Vagina (tissue), 2 donors: ENCODE results near the gene GRIA1. TPM values are rescaled to one million over a fixed set of nuclear protein-coding genes. Genes with fewer than 3 reads are reported as not detected.

Source experiments
- DNase-seq, 2 donors: peaks; one replicate each; pipeline ENCODE4 v3.0.0-alpha.2; 2017; ENCODE audit errors: extremely low spot score in 2 of 2
- H3K27ac ChIP-seq: fragments of 200-600 bp; sonication (generic); one replicate; pipeline ENCODE4 v1.5.1; 2019
- H3K27me3 ChIP-seq: fragments of 200-600 bp; sonication (generic); one replicate; pipeline ENCODE4 v1.5.1; 2019
- H3K36me3 ChIP-seq, 2 donors: fragments of 200-600 bp; sonication (generic); one replicate each; pipeline ENCODE4 v1.5.1; 2017 to 2019
- H3K4me1 ChIP-seq: fragments of 200-600 bp; sonication (generic); one replicate; pipeline ENCODE4 v1.5.1; 2019
- H3K4me3 ChIP-seq, 2 donors: fragments of 200-600 bp; sonication (generic); 1 replicate in 1 of 2; 2 replicates in 1 of 2; pipeline ENCODE4 v1.5.1; 2016 to 2019
- H3K9me3 ChIP-seq: fragments of 200-600 bp; sonication (generic); one replicate; pipeline ENCODE4 v1.5.1; 2019
- CTCF ChIP-seq, 3 experiments: fragments of 450-650 bp in 2 of 3; fragments of 200-600 bp in 1 of 3; sonication (generic) in 1 of 3; IDR thresholded peaks; one replicate each; pipeline ENCODE4 v1.5.1; 2017 to 2019; ENCODE audit warnings: antibody characterized with exemption in 3 of 3, mild to moderate bottlenecking in 2 of 3, moderate library complexity in 2 of 3
- POLR2A ChIP-seq, 2 donors: fragments of 450-650 bp; IDR thresholded peaks; one replicate each; pipeline ENCODE4 v1.6.1; 2017; ENCODE audit warnings: antibody characterized with exemption in 2 of 2, mild to moderate bottlenecking in 2 of 2, moderate library complexity in 2 of 2
- POLR2AphosphoS5 ChIP-seq, 2 donors: sonication (generic); formaldehyde crosslinking; IDR thresholded peaks; one replicate each; pipeline ENCODE4 v1.9.0; 2017; ENCODE audit warnings: antibody characterized with exemption in 2 of 2, mild to moderate bottlenecking in 2 of 2, low read depth in 1 of 2; ENCODE audit not compliant: insufficient read depth in 1 of 2
- intact Hi-C: fragments of 100-400 bp; cut with DNase I; formaldehyde crosslinking; loops from one replicate; pipeline ENCODE4 v1.15.1; 2023
- total RNA-seq: library from RNA; depleted of rRNA; stranded (reverse); fragments of >200 nt; gene quantifications from one replicate; pipeline ENCODE4 v1.2.3, GENCODE V29; 2016

Gene GRIA1
- total RNA-seq, 1 donor from 2014 or later = not detected

DNA sequence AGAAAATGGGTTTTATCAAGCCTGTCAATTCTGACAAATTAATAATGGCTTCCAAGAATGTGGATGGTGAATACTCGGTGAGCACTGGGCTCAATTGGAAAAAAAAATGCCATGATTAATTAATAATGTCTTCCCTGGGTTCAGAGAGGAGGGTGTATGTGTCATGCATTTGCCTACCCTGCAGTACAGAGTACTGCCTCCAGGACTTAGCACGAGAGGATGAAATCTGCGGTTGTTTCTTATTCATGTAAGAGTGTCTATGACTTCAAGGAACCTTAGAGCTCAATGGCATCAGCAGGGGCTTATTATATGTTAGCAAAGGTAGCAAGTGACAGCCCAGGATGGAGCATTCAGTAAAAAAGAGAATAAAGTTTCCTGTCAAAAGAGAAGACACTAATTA lies 132.7 kb downstream of the GRIA1 start:
- peaks cover 2% of the 10 kb centered on the region for H3K4me1 ChIP-seq
- no peaks in the 10 kb centered on the region for H3K27me3 ChIP-seq
- TF ChIP-seq POLR2AphosphoS5 (IDR thresholded peaks at IDR 0.05; ENCODE audit: insufficient read depth in 1 of 2, low read depth in 1 of 2) (no peak), POLR2A (IDR thresholded peaks at IDR 0.05) (no peak), CTCF (IDR thresholded peaks at IDR 0.05) (no peak)
- no peaks in the 10 kb centered on the region for H3K9me3 ChIP-seq
- intact Hi-C loops = no loop called here
- H3K27ac ChIP-seq = no peak overlapping the region
- no peak for DNase-seq
- no peak overlapping the region for H3K4me3 ChIP-seq
- no peaks in the 10 kb centered on the region for H3K36me3 ChIP-seq

DNA sequence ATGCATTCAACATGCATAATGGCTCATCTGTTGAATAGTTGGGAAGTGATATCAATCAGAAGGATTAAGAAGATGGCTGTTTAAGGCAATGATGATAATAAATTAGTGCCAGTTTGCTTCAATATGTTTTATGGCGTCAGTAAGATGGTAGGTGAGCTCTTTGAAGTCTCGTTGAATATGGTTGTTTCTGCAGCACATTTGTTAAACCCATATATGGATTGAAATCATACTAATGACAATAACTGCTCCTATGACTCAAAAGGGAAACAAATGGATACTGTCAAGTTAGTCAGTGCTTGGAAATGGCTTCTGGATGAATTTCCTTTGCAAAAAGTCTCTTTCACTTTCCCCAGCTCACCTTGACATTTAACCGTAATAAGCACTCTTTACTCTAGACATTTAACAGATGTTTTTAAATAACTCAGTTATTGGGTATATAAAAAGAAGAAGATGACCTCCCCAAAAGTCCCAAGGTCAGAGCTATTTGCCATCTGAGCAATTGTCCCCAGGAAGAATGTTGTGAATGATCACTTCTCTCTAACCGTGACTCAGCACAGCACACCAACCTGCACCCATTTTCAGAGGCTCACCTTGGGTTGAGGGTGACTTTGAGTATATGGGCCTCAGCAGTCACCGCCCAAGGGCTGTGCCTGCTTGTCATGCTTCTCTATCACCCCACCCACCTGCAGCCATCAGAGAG lies 133.4 kb downstream of the GRIA1 start:
- no peak for DNase-seq
- TF ChIP-seq CTCF (IDR thresholded peaks at IDR 0.05) = no peak
- TF ChIP-seq POLR2AphosphoS5 (IDR thresholded peaks at IDR 0.05; ENCODE audit: insufficient read depth in 1 of 2, low read depth in 1 of 2) = no peak
- no peak for TF ChIP-seq POLR2A (IDR thresholded peaks at IDR 0.05)
- intact Hi-C loops = no loop called here
- Histone ChIP-seq H3K4me1 (peaks cover 9% of the 10 kb centered on the region), H3K27me3 (no peaks in the 10 kb centered on the region), H3K4me3 (no peak overlapping the region), H3K9me3 (no peaks in the 10 kb centered on the region), H3K36me3 (no peaks in the 10 kb centered on the region), H3K27ac (no peak overlapping the region)

- Histone ChIP-seq H3K4me3 (no peak overlapping the region), H3K9me3 (no peaks in the 10 kb centered on the region), H3K4me1 (peaks cover 14% of the 10 kb centered on the region), H3K36me3 (no peaks in the 10 kb centered on the region), H3K27ac (no peak overlapping the region), H3K27me3 (no peaks in the 10 kb centered on the region)
- DNase-seq = no peak
- intact Hi-C loops = no loop called here
- TF ChIP-seq POLR2A (IDR thresholded peaks at IDR 0.05) (no peak), POLR2AphosphoS5 (IDR thresholded peaks at IDR 0.05; ENCODE audit: insufficient read depth in 1 of 2, low read depth in 1 of 2) (no peak), CTCF (IDR thresholded peaks at IDR 0.05) (no peak)
Observed at GRCh38 chr5:153624451-153624765, 133.9 kb downstream of the GRIA1 start.

DNA sequence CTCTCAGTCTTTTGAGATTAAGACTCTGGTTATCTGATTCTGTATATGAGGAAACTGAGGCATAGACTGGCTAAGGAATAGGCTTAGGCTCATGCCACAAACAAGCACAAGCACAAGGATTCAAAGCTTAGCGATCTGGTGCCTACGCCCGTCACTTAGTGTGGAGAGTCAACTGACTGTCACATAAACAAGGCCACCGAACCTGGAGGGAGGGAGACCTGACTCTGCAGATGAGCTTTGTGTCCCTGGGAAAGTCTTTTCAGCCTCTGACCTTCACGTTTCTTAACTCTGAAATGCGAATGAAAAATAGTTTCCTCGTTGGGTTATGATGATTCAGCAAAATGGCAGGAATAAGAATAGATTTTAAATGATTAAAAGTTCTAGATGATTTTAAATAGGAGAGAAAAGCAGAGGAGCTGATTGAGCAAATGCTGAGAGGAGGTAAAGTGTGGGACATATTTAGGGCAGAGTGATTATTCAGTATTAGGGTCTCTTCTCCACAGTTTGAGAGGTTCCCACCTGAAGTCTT lies 135.4 kb downstream of the GRIA1 start:
- intact Hi-C loops = no loop called here
- DNase-seq = no peak
- Histone ChIP-seq H3K36me3 (no peaks in the 10 kb centered on the region), H3K27me3 (no peaks in the 10 kb centered on the region), H3K4me3 (no peak overlapping the region), H3K27ac (no peak overlapping the region), H3K4me1 (peaks cover 14% of the 10 kb centered on the region), H3K9me3 (no peaks in the 10 kb centered on the region)
- TF ChIP-seq POLR2A (IDR thresholded peaks at IDR 0.05) = no peak
- no peak for TF ChIP-seq CTCF (IDR thresholded peaks at IDR 0.05)
- TF ChIP-seq POLR2AphosphoS5 (IDR thresholded peaks at IDR 0.05; ENCODE audit: insufficient read depth in 1 of 2, low read depth in 1 of 2) = no peak

DNA sequence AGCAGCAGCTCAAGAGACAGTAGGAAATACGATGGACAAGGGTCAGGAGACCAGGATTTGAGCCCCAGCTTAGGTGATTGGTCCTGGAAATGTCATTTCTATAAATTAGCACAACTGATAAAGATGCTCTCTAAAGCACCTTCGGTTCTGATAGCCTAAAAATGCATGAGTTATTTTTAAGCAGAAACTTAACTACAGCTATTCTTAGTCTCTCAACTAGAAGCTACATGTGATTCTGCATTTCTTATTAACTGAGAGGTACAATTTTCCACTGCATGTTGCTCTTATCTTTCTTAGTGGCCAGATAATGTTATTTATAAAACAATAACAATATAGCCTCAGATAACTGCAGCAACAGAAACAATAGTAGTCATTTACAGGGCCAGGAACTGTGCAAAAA lies 136.4 kb downstream of the GRIA1 start:
- intact Hi-C loops = no loop called here
- no peak for TF ChIP-seq POLR2A (IDR thresholded peaks at IDR 0.05)
- Histone ChIP-seq H3K9me3 (no peaks in the 10 kb centered on the region), H3K4me3 (no peak overlapping the region), H3K36me3 (no peaks in the 10 kb centered on the region), H3K27me3 (no peaks in the 10 kb centered on the region), H3K4me1 (peaks cover 14% of the 10 kb centered on the region), H3K27ac (no peak overlapping the region)
- DNase-seq = no peak
